Memory B cell (primary cell): Measurements from ENCODE around the gene GOLGA6A.
"Not testable (repeated sequence)": the region's sequence is repeated elsewhere in the genome, so short reads cannot be mapped to it uniquely, and the experiment has no call there.

Experiments used
- ATAC-seq: fragments of 150-1000 bp; cut with Tn5 transposase; 2 replicates; pipeline ENCODE4 v1.10.0; 2021; ENCODE audit warnings: low read depth, mild to moderate bottlenecking, moderate library complexity
- DNase-seq, 2 donors: peaks; one replicate each; pipeline ENCODE4 v3.0.0; 2022; ENCODE audit warnings: low spot score in 2 of 2
- H3K27ac Mint-ChIP-seq: one replicate; pipeline ENCODE4 v1.8.0; 2022; ENCODE audit warnings: mild to moderate bottlenecking, moderate library complexity, mixed read lengths
- H3K27me3 Mint-ChIP-seq: one replicate; pipeline ENCODE4 v1.8.0; 2022; ENCODE audit warnings: mixed read lengths
- H3K36me3 Mint-ChIP-seq: one replicate; pipeline ENCODE4 v1.8.0; 2022; ENCODE audit warnings: mild to moderate bottlenecking, mixed read lengths
- H3K4me1 Mint-ChIP-seq: one replicate; pipeline ENCODE4 v1.8.0; 2022; ENCODE audit warnings: mixed read lengths
- H3K4me3 Mint-ChIP-seq: one replicate; pipeline ENCODE4 v1.8.0; 2022; ENCODE audit warnings: mild to moderate bottlenecking, moderate library complexity, mixed read lengths
- H3K9me3 Mint-ChIP-seq: one replicate; pipeline ENCODE4 v1.8.0; 2022; ENCODE audit warnings: mixed read lengths

Gene GOLGA6A, protein sequence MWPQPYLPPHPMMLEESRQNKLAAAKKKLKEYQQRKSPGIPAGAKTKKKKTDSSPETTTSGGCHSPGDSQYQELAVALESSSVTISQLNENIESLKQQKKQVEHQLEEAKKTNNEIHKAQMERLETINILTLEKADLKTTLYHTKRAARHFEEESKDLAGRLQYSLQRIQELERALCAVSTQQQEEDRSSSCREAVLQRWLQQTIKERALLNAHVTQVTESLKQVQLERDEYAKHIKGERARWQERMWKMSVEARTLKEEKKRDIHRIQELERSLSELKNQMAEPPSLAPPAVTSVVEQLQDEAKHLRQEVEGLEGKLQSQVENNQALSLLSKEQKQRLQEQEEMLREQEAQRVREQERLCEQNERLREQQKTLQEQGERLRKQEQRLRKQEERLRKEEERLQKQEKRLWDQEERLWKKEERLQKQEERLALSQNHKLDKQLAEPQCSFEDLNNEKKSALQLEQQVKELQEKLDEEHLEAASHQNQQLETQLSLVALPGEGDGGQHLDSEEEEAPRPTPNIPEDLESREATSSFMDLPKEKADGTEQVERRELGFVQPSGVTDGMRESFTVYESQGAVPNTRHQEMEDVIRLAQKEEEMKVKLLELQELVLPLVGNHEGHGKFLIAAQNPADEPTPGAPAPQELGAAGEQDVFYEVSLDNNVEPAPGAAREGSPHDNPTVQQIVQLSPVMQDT

DNA sequence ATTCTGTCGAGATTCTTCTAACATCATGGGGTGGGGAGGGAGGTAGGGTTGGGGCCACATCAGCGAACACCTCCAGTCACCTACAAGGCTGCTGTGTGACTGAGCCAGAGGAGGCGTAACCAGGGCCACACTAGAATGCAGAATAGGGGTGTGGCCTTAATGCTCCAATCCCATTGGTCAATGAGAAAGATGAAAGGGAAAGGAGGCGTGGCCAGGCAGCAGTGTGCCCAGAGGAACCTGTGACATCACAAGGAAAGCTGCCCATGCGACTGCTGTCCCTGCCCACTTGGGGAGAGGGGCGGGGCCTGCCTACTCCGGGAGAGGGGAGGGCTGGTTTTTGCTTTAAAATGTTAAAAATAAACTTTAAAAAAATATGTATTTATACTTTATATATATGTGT, at the start of gene GOLGA6A:
TSS of gene GOLGA6A (minus strand) at position 101 of the 400 bp plus-strand sequence. CDS start at position 60, 41 bp downstream.
- H3K9me3 Mint-ChIP-seq, H3K27me3 Mint-ChIP-seq, ATAC-seq: not testable (repeated sequence)

DNA sequence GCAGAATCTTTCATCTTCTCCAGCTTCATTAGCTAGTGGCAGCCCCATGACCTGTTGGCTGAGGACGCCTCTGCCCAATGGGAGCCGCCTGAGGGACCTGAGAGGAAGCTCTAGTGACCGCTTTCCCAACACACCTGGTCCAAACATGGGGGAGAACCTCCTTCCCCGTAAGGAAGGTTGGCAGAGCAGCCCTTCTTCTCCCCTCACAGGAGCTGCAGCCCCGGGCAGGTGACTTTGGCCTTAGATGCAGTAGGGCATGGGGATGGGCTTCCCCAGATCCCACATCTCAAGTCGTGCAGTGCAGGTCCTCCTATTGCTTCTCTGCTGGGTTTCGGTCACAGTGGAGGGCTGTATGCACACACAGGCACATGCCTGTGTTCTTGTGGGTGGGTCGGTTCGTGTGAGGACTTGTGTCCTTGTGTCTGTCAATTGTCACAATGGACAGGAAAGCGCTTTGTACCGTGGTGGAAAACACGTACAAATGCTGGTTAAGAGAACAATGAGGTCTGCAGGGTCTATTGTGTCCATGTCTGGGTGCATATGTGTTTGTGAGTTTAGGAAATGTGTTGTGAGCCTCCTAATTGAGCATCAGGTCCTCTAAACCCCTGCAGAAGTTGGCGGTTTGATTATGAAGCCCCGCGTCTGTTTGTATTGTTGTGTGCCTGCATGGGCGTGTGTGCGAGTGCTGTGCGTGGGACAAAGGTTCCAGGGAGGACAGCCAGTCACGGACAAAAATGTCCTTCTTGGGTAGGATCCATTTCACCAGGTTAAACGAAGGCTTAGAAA, 49.5 kb upstream of the GOLGA6A start:
- ATAC-seq (no peak), DNase-seq (no peak)
- Mint-ChIP-seq H3K9me3 (no peaks in the 10 kb centered on the region), H3K36me3 (peaks cover 2% of the 10 kb centered on the region), H3K27me3 (peaks cover 39% of the 10 kb centered on the region), H3K27ac (peak overlapping the region; percentile 87), H3K4me3 (peak overlapping the region; percentile 41), H3K4me1 (peaks cover 29% of the 10 kb centered on the region)

More for the DNA sequence above, at the start of gene GOLGA6A:
- not testable (repeated sequence) for H3K4me3 Mint-ChIP-seq, H3K36me3 Mint-ChIP-seq, DNase-seq, H3K4me1 Mint-ChIP-seq, H3K27ac Mint-ChIP-seq

DNA sequence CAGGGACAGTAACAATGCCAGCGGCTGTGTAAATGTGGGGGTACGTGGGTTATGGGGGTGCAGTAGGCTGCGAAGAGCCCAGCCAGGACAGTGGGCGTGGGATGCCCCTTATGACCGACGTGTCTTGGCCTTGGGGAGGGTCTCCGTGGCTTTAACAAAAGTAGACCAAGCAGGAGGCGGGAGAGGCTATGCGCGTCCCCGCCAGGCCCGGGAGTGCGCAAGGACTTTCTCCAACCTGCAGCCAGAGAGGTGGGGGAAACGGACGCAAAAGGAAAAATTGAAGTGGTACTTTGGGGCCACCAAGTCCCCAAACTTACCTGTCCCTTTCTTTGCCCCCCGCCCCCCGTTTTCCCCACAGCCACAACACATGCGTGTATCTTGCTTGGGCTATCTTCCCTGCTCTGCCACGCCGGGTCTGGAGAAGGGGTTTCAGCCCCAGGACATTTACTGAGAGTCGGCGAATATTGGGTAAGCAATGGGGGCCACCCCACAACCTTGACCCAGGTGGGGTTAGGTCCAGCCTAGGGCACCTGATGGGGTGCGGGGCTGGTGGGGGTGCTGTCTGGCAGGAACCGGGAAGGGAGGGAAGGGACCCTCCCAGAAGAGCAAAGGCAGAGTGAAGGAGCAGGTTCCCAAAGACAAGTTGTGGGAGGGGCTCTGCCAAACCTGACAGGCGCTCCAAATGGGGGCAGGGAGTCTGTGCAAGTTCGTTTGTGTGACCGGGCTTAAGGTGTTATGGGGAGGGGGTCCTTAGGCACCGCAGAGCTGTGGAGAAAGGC, 48.7 kb upstream of the GOLGA6A start:
- H3K27ac Mint-ChIP-seq: peak overlapping the region; percentile 69
- H3K9me3 Mint-ChIP-seq: no peaks in the 10 kb centered on the region
- no peak overlapping the region for H3K4me3 Mint-ChIP-seq

DNA sequence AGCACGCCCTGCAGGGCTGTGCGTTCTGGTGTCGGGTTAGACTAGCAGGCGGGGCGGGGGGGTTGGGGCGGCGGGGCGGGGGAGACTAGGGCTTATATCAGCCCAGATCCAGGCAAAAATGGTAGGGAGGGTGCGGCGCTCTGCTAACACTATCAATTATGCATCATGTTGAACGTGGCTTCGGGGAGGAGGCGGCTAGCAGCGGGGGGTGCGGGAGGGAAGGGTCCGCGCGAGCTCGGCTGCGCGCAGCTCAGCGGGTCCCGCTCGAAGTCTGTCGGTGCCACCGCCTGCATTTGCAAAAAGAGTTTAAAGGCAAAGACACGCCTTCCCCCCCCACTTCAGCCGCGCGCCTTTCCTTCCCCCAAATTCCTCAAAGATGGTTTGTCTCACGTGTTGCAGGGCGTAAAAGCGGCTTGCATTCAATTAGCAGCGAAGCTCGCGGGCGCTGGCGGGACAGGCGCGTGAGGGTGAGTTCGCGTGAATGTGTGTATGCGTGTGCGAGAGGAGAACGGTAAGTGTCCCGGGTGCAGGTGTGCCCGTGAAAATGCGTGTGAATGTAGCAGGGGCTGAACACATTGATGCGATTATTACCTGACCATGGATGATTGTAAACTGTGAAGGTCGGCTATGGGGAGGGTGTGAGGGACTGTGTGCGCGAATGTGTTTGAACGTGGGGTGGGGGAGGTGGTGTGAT, 48.0 kb upstream of the GOLGA6A start, which contains the start of gene ISLR2:
TSS of gene ISLR2 (plus strand) at position 432 of the 694 bp plus-strand sequence. CDS start 2,169 bp downstream, outside the sequence.
- Mint-ChIP-seq H3K4me3 (peak within 1 kb of the TSS; percentile 41), H3K9me3 (no peaks in the 10 kb centered on the region), H3K4me1 (peaks cover 26% of the 10 kb centered on the region), H3K27me3 (peaks cover 37% of the 10 kb centered on the region), H3K27ac (peak within 1 kb of the TSS; percentile 88), H3K36me3 (peaks cover 2% of the 10 kb centered on the region)
- ATAC-seq (no peak), DNase-seq (no peak)

More for the DNA sequence above, 48.7 kb upstream of the GOLGA6A start:
- ATAC-seq (no peak), DNase-seq (no peak)
- H3K4me1 Mint-ChIP-seq: peaks cover 26% of the 10 kb centered on the region
- peaks cover 2% of the 10 kb centered on the region for H3K36me3 Mint-ChIP-seq
- peaks cover 37% of the 10 kb centered on the region for H3K27me3 Mint-ChIP-seq

DNA sequence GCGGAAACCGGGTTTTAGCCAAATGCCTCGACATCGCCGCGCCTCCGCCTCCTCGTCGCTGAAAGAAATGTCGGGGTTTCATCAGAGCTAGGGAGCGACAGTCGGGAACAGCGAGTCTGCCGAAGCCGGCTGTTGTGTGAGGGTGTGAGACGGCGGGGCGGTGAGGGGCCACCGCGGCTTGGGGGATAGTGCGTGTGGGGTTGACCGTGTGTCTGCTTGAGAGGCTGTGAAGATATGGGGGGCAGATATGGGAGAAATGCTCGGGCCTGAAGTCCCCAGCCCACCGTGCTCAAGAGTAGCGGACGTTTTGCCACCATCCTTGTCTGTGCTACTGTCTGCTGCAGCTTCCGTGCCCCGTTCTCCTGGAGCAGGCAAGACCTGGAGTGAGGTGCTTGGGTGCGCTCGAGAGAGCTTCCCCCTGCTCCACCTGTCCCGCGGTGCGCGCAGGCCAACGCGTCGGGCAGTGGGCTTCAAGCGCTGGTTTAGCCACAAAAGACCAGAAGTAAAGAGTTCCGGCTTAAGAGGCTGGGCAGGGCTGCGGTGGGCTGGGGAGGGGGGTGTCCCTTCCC, 47.3 kb upstream of the GOLGA6A start:
- H3K27me3 Mint-ChIP-seq: peaks cover 33% of the 10 kb centered on the region
- peaks cover 2% of the 10 kb centered on the region for H3K36me3 Mint-ChIP-seq
- no peak for DNase-seq
- peaks cover 24% of the 10 kb centered on the region for H3K4me1 Mint-ChIP-seq
- no peaks in the 10 kb centered on the region for H3K9me3 Mint-ChIP-seq
- peak overlapping the region; percentile 88 for H3K27ac Mint-ChIP-seq
- peak overlapping the region; percentile 41 for H3K4me3 Mint-ChIP-seq
- ATAC-seq: no peak

DNA sequence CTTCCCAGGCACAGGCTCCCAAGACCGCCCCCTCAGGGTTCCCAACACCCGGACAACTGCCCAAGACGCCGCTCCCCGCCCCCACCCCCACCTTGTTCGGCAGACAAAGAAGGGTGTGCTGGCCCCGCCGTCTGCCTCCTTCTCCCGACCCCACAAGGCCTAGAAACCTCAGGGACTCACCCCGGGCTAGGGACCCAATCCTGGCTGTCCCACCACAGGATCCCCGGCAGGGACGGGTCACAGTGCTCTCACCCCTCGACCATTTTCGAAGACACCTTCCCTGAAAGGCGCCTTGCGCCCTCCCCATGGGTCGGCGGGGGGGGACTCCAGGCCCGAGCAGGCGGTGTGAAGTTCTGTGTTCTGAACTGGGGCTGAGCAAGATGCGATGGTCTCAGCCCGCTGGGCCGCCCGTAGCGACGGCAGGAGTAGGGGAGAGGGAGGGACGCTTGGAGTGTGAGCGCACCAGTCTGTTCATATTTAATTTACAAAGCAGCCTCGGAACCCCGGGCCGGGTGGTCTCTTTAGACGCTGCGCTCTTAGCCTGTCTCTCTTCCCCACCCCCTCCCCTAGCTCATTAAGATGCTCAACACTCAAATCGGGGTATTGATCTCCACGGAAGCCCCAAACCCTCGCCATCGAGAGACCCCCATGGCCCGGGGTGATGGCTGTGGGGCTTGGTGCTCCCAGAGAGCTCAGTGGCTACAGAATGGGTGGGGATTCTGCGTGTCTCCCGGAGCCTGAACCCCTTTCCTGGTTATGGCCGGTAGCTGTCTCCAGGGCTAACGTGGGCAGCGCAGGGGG, 46.6 kb upstream of the GOLGA6A start:
- Mint-ChIP-seq H3K4me3 (peak overlapping the region; percentile 72), H3K36me3 (peaks cover 2% of the 10 kb centered on the region), H3K27me3 (peaks cover 33% of the 10 kb centered on the region), H3K4me1 (peaks cover 27% of the 10 kb centered on the region), H3K9me3 (no peaks in the 10 kb centered on the region), H3K27ac (peak overlapping the region; percentile 88)
- no peak for DNase-seq
- ATAC-seq: no peak

DNA sequence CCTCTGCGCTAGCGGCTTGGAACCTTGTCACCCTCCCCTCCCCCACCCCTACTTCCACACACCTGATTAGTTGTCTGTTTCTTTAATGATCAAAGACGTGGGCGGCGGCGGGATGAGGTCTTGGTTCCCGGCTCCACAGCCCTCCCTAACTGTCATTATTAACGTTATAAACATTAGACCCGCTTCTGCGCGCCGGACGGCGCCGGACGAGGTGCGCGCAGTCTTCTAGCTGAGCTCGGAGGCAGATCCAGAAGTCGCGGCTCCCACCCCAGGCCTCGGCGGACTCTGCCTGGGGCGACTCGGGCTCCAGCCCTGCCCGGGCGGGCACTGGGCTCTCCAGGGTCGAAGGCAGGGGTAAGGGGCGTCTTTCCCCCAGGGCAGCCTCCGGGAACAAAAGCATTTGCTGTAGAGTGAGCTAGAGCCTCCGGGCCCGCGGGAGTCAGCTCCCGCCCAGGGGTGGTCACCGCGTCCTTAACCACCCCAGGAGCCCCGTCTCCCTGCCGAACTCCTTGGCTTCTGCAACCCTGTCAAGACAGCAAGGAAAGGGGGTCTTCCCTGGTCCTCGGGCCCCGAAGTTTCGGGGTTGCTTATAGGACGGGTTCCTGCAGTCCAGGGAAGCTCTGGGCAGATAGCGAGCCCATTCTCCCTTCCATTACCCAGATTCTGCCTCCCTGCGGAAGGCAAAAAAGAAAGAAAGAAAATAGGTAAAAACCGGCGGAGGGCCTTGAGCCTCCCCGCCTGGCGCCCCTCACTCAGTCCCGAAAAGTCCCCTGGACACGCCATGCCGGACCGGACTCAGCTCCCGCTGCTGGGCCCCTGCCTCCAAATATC, 45.8 kb upstream of the GOLGA6A start:
- Mint-ChIP-seq H3K4me1 (peaks cover 32% of the 10 kb centered on the region), H3K27ac (peak overlapping the region; percentile 88), H3K27me3 (peaks cover 29% of the 10 kb centered on the region), H3K9me3 (no peaks in the 10 kb centered on the region), H3K36me3 (peaks cover 2% of the 10 kb centered on the region), H3K4me3 (peak overlapping the region; percentile 70)
- DNase-seq (no peak), ATAC-seq (peak; percentile 33)

DNA sequence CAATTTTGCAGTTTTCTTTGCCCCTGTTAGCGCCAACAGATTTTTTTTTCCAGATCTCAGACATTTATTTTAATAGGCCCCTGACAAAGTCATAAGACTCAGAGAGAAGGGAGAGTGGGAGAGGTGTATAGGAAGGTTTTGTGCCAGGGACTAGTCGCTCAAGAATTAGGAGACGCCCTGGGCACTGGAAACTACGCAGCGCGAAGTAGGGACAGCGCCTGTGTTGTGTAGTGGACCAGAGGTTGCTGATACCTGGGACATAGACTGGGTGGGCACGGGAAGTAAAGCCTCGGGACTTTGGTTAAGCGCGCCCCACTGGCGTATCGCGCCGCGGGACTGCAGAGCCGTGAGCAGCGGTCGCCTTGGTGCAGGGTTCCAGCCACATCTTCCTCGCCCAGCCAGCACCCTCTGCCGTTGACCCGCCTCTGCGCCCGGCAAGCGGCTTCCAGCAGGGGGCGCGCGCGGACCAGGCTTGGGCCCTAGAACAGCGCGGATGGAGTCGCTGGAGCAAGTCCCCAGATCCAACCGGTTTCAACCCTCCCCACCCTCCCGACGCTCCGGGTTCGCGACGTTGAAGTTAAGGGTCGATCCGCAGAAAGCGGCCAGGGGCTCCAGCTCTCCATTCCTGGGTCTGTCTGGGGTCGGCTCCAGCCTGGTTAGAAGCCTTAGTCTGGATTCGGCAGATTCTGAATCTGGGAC, 45.1 kb upstream of the GOLGA6A start:
- DNase-seq (peak; percentile 85 to 95), ATAC-seq (peak; percentile 87)
- Mint-ChIP-seq H3K4me3 (peak overlapping the region; percentile 70), H3K36me3 (peaks cover 2% of the 10 kb centered on the region), H3K27me3 (peaks cover 29% of the 10 kb centered on the region), H3K27ac (no peak overlapping the region), H3K9me3 (no peaks in the 10 kb centered on the region), H3K4me1 (peaks cover 38% of the 10 kb centered on the region)

DNA sequence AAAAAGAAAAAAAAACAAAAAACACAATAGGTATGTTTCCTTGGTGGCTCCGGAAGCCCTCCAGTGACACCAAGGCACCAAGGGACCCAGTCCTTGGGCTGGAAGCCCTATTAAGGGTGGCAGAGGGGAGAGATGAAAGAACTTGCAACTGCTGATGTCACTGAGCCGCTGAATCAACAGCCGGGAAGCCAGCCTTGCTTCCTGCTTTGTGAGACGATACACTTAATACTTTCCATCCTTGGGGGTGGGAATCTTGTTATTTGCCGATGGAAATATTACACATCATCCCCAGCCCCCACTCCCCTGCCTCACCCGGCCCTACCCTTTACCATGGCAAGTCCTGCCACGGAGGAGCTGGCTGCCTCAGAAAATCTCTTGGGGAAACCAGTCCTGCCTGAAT, 42.4 kb upstream of the GOLGA6A start:
- H3K27me3 Mint-ChIP-seq: peaks cover 10% of the 10 kb centered on the region

DNA sequence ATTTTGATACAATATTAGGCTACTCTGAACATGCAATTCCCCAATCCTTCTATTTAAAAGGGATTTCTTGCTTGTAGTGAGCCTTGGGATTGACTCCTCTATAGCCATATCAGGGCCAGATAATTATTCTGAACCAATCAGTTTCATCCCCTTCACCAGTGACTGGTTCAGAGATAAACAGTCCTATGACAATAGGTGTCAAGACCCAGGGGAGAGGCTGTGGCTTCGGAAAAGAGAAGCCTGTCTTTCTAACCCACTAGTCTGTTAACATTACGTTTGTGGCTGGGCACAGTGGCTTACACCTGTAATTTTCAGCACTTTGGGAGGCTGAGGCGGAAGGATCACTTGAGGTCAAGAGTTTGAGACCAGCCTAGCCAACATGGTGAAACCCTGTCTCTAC, 41.8 kb upstream of the GOLGA6A start:
- peaks cover 43% of the 10 kb centered on the region for H3K4me1 Mint-ChIP-seq
- ATAC-seq (no peak), DNase-seq (no peak)
- peak overlapping the region; percentile 38 for H3K27ac Mint-ChIP-seq
- H3K9me3 Mint-ChIP-seq: no peaks in the 10 kb centered on the region
- H3K36me3 Mint-ChIP-seq: no peaks in the 10 kb centered on the region
- peak overlapping the region; percentile 37 for H3K4me3 Mint-ChIP-seq
- peaks cover 4% of the 10 kb centered on the region for H3K27me3 Mint-ChIP-seq

More for the DNA sequence above, 42.4 kb upstream of the GOLGA6A start:
- Mint-ChIP-seq H3K4me3 (no peak overlapping the region), H3K36me3 (no peaks in the 10 kb centered on the region), H3K4me1 (peaks cover 48% of the 10 kb centered on the region), H3K27ac (no peak overlapping the region), H3K9me3 (no peaks in the 10 kb centered on the region)
- ATAC-seq (no peak), DNase-seq (no peak)

DNA sequence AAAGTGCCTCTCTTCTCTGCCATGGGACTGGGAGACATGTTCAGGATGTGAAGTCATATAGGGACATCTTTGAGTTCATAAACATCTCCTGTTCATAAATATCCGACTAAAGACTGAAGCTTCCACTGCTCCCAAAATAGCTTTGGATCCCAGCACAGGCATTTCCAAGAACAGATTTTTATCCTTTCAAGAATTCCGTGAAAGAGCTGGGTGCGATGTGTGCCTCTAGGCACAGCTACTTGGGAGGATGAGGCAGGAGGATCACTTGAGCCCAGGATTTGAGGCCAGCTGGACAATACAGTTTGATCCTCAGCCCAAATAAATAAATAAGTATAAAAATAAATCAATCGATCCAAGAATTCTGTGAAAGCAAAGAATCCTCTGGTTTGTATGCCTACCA, 41.3 kb upstream of the GOLGA6A start:
- DNase-seq (no peak), ATAC-seq (no peak)
- Mint-ChIP-seq H3K27ac (no peak overlapping the region), H3K9me3 (no peaks in the 10 kb centered on the region), H3K36me3 (no peaks in the 10 kb centered on the region), H3K4me1 (peaks cover 38% of the 10 kb centered on the region), H3K27me3 (peaks cover 1% of the 10 kb centered on the region), H3K4me3 (no peak overlapping the region)
